Thymus (tissue), 11 donors: ENCODE results near the gene SNRPD2. TPM values are rescaled to one million over a fixed set of nuclear protein-coding genes. Genes with fewer than 3 reads are reported as not detected.

Source experiments
- DNase-seq, 9 donors: peaks; one replicate each; pipeline ENCODE4 v3.0.0-alpha.2; 2013; ENCODE audit warnings: low spot score in 9 of 9, low read depth in 6 of 9, missing footprints in 1 of 9
- H3K27ac ChIP-seq, 2 donors: one replicate each; pipeline ENCODE4 v1.5.1; 2013; ENCODE audit warnings: control low read depth in 1 of 2, low read depth in 1 of 2, low read length in 1 of 2, mild to moderate bottlenecking in 1 of 2, moderate library complexity in 1 of 2
- H3K27me3 ChIP-seq, 2 donors: one replicate each; pipeline ENCODE4 v1.5.1; 2013; ENCODE audit warnings: low read length in 1 of 2; ENCODE audit not compliant: control insufficient read depth in 2 of 2, insufficient read depth in 1 of 2
- H3K36me3 ChIP-seq, 2 donors: one replicate each; pipeline ENCODE4 v1.5.1; 2013; ENCODE audit warnings: low read length in 1 of 2, mild to moderate bottlenecking in 1 of 2, moderate library complexity in 1 of 2; ENCODE audit not compliant: control insufficient read depth in 2 of 2, insufficient read depth in 2 of 2
- H3K4me1 ChIP-seq, 2 donors: one replicate each; pipeline ENCODE4 v1.5.1; 2013; ENCODE audit warnings: low read length in 2 of 2; ENCODE audit not compliant: control insufficient read depth in 2 of 2, insufficient read depth in 2 of 2
- H3K4me3 ChIP-seq, 2 donors: one replicate each; pipeline ENCODE4 v1.5.1; 2013; ENCODE audit warnings: low read length in 2 of 2, control low read depth in 1 of 2, mild to moderate bottlenecking in 1 of 2
- H3K9me3 ChIP-seq, 2 donors: one replicate each; pipeline ENCODE4 v1.5.1; 2013; ENCODE audit warnings: low read length in 1 of 2, mild to moderate bottlenecking in 1 of 2; ENCODE audit not compliant: control insufficient read depth in 2 of 2, insufficient read depth in 1 of 2
- WGBS: extraction: QIAGEN DNeasy Blood & Tissue Kit; methylation state at CpG from one replicate; pipeline ENCODE4 v1.1.7; 2013; 5-methylcytosine and 5-hydroxymethylcytosine counted together
- polyA plus RNA-seq: library from polyadenylated mRNA; stranded (reverse); fragments of 200-250 nt; gene quantifications from one replicate; pipeline ENCODE4 v1.2.3, GENCODE V29; 2013
- total RNA-seq: library from RNA; stranded (reverse); fragments of 120-200 nt; gene quantifications from one replicate; pipeline ENCODE4 v1.2.4, GENCODE V29; 2013
- donor health status: healthy.

Gene SNRPD2
- total and polyA plus RNA-seq, 2 donors: 395 to 711 TPM

DNA sequence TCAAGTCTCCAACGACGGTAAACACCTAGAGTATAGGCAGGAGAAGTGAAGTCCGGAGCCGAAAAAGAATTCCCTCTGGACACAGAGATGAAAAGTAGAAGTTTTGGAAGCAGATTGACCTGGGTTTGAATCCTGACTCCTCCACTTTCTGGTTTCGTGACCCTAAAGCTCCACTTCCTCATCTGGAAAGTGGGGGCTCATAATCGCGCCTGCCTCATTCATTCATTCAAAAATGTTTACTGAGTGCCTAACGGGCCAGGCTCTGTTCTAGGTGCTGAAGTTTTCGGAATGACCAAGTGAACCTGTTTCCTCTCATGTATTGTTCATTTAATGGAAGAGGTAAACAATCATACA lies 45.4 kb downstream of the SNRPD2 start:
- WGBS: 10% methylated on average over 9 of the region's 9 CpGs
- Histone ChIP-seq H3K27me3 (peaks cover 21 to 54% of the 10 kb centered on the region in 2 donors), H3K9me3 (peaks cover 0 to 7% of the 10 kb centered on the region in 2 donors), H3K27ac (no peak overlapping the region), H3K36me3 (no peaks in the 10 kb centered on the region), H3K4me3 (peak overlapping the region; percentile 14 to 41), H3K4me1 (peaks cover 11 to 34% of the 10 kb centered on the region in 2 donors)
- DNase-seq: no peak

GRCh38 chr19:45645631-45646344 lies 46.0 kb downstream of the SNRPD2 start:
- peaks cover 11 to 40% of the 10 kb centered on the region in 2 donors for H3K4me1 ChIP-seq
- no peaks in the 10 kb centered on the region for H3K36me3 ChIP-seq
- peak overlapping the region; percentile 20 to 52 for H3K27ac ChIP-seq
- H3K4me3 ChIP-seq: peak overlapping the region; percentile 41 to 61
- peak in 8 of 9 donors; percentile 67 to 92 (median 80) for DNase-seq
- H3K27me3 ChIP-seq: peaks cover 21 to 59% of the 10 kb centered on the region in 2 donors
- H3K9me3 ChIP-seq: peaks cover 0 to 9% of the 10 kb centered on the region in 2 donors
- WGBS: under 1% methylated on average over 27 of the region's 27 CpGs

DNA sequence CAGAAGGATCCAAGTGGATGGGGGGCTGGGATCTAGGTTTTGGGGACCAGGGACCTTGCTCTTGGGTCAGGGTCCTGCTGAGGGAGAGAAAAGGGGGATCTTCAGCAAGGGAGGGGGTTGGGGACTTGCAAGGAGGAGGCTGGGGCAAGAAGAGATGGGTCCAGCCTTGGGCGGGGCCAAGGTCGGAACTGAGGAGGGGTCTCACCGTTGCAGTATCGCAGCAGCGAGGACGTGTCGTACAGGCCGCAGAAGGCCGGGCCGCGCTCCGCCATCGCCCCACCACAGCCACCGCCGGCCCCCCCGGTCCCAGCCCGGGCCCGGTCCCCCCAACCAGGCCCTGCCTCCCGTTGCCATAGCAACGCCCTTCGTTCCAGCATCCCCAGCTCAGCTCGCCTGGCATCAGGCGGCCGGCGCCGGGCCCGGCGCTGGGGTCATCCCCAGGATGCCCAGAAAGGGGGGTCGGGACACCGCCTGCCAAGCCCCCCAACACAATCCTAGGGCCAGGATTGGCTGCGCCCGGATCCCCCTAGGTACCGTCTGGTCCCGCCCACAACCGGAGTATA lies 46.6 kb downstream of the SNRPD2 start:
- DNase-seq: peak in 1 of 9 donors; percentile 25
- H3K9me3 ChIP-seq: peaks cover 0 to 11% of the 10 kb centered on the region in 2 donors
- H3K4me1 ChIP-seq: peaks cover 11 to 41% of the 10 kb centered on the region in 2 donors
- 11% methylated on average over 35 of the region's 35 CpGs for WGBS
- no peaks in the 10 kb centered on the region for H3K36me3 ChIP-seq
- H3K27ac ChIP-seq: no peak overlapping the region
- peak overlapping the region; percentile 41 to 61 for H3K4me3 ChIP-seq
- peaks cover 21 to 62% of the 10 kb centered on the region in 2 donors for H3K27me3 ChIP-seq

GRCh38 chr19:45643927-45644771 lies 47.6 kb downstream of the SNRPD2 start:
- no peak overlapping the region for H3K27ac ChIP-seq
- H3K27me3 ChIP-seq: peaks cover 21 to 62% of the 10 kb centered on the region in 2 donors
- H3K4me1 ChIP-seq: peaks cover 11 to 41% of the 10 kb centered on the region in 2 donors
- no peak overlapping the region for H3K4me3 ChIP-seq
- 52% methylated on average over 14 of the region's 14 CpGs for WGBS
- no peak for DNase-seq
- H3K9me3 ChIP-seq: peaks cover 0 to 11% of the 10 kb centered on the region in 2 donors
- H3K36me3 ChIP-seq: no peaks in the 10 kb centered on the region

DNA sequence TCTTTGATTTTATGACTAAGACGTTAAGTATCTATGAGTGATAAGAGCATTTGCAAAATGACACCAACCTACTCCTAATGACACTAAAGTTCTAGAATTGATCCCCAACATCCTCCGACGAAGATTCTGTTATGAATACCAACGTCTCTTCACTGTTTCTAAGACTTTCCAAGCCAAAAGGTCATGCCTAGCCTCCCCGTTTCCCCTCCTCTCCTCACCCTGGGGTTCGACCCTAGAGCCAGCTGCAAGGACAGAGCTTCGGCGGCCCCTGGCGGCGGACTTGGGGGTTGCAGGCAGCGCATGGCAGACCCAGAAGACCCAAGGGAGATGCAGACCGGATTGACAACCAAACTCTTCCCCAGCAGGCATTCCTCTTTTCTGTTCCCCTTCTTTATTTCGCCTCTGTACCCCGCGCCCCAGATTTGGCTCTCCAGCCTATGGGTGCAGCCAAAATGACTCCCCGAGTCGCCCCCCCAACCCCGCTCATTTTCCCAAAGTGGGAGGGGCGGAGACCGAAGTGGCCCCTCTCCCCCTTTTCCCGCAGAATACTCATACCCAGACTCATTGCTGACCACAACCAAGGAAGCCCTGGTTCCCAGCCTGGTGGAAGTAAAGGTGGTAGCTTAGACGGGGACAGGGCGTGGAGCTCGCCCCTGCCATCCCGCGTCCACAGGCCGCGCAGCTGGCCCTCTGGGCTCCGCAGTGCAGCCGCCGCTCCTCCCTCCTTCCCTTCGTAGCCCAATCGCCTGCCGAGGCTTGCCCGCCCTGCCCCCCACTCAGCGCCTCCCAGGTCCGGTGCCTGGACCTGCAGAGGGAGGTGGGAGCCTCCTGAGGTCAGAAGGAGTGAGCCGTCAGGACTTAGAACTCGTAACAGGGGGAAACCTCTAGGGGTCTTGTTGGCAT lies 48.5 kb downstream of the SNRPD2 start:
- Histone ChIP-seq H3K9me3 (peaks cover 0 to 11% of the 10 kb centered on the region in 2 donors), H3K27me3 (peaks cover 21 to 62% of the 10 kb centered on the region in 2 donors), H3K27ac (no peak overlapping the region), H3K36me3 (no peaks in the 10 kb centered on the region), H3K4me3 (no peak overlapping the region), H3K4me1 (peaks cover 16 to 47% of the 10 kb centered on the region in 2 donors)
- WGBS: 13% methylated on average over 39 of the region's 39 CpGs
- DNase-seq: peak in 7 of 9 donors; percentile 65 to 93 (median 87)

GRCh38 chr19:45641274-45642105 lies 50.3 kb downstream of the SNRPD2 start:
- Histone ChIP-seq H3K27ac (peak overlapping the region; percentile 56 to 81), H3K36me3 (peaks cover 2 to 5% of the 10 kb centered on the region in 2 donors), H3K4me1 (peaks cover 20 to 52% of the 10 kb centered on the region in 2 donors), H3K9me3 (peaks cover 0 to 11% of the 10 kb centered on the region in 2 donors), H3K27me3 (peaks cover 21 to 60% of the 10 kb centered on the region in 2 donors), H3K4me3 (peak overlapping the region; percentile 37 to 45)
- DNase-seq: peak in 3 of 9 donors; percentile 19 to 63 (median 36)
- 2% methylated on average over 40 of the region's 40 CpGs for WGBS

DNA sequence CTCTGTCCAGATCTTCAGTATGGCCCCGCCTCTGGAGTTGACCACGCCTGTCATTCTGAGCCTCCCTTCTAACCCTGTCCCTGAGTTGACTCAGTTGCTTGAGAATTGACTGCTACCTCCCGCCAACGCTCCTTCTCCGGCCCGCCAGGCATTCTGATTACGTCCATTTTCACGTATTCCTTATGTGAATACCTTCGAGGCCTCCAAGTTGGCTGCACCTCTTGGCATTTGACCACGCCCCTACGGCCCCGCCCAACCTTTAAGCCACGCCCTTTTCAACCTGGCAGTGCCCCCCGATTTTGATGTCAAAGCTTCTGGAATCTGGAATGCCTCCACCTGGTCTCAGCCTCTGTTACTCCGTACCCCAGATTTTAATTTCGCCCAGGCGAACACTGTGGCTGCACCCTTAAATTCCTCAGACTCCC lies 50.9 kb downstream of the SNRPD2 start:
- 65% methylated on average over 17 of the region's 17 CpGs for WGBS
- Histone ChIP-seq H3K27ac (no peak overlapping the region), H3K9me3 (peaks cover 0 to 11% of the 10 kb centered on the region in 2 donors), H3K4me1 (peaks cover 20 to 46% of the 10 kb centered on the region in 2 donors), H3K4me3 (no peak overlapping the region), H3K36me3 (peaks cover 2 to 5% of the 10 kb centered on the region in 2 donors), H3K27me3 (peaks cover 21 to 54% of the 10 kb centered on the region in 2 donors)
- DNase-seq: no peak
